Prostate gland (tissue), 2 donors: ENCODE data around the gene CEMIP. TPM values are rescaled to one million over a fixed set of nuclear protein-coding genes. Genes with fewer than 3 reads are reported as not detected.

Experiments used
- DNase-seq: peaks from one replicate; pipeline ENCODE4 v3.0.0-alpha.2; 2019; ENCODE audit warnings: low spot score
- H3K27ac ChIP-seq, 2 donors: fragments of 200-600 bp; sonication (generic); 2 replicates each; pipeline ENCODE4 v1.5.1; 2017 to 2019
- H3K27me3 ChIP-seq: fragments of 200-600 bp; sonication (generic); replicated peaks from 2 replicates; pipeline ENCODE4 v1.5.1; 2019; ENCODE audit not compliant: insufficient read depth
- H3K36me3 ChIP-seq, 2 donors: fragments of 200-600 bp; sonication (generic); 1 replicate in 1 of 2; 2 replicates in 1 of 2; pipeline versions ENCODE4 v1.5.1 to v1.8.1; 2017 to 2019
- H3K4me1 ChIP-seq: fragments of 200-600 bp; sonication (generic); replicated peaks from 2 replicates; pipeline ENCODE4 v1.5.1; 2019
- H3K4me3 ChIP-seq, 2 donors: fragments of 200-600 bp; sonication (generic); 2 replicates each; pipeline ENCODE4 v1.5.1; 2017 to 2019
- H3K9me3 ChIP-seq: fragments of 200-600 bp; sonication (generic); 2 replicates; pipeline ENCODE4 v1.5.1; 2017
- CTCF ChIP-seq, 4 experiments: fragments of 200-600 bp in 2 of 4; fragments of 450-650 bp in 2 of 4; sonication (generic) in 2 of 4; IDR thresholded peaks; 1 replicate in 3 of 4; 2 replicates in 1 of 4; pipeline ENCODE4 v1.5.1; 2016 to 2019; ENCODE audit warnings: antibody characterized with exemption in 4 of 4, mild to moderate bottlenecking in 2 of 4, moderate library complexity in 2 of 4
- POLR2A ChIP-seq: fragments of 450-650 bp; IDR thresholded peaks from one replicate; pipeline ENCODE4 v1.6.1; 2016; ENCODE audit warnings: antibody characterized with exemption, mild to moderate bottlenecking
- POLR2AphosphoS5 ChIP-seq: sonication (generic); formaldehyde crosslinking; IDR thresholded peaks from one replicate; pipeline ENCODE4 v1.6.1; 2017; ENCODE audit warnings: antibody characterized with exemption
- WGBS: methylation state at CpG from one replicate; pipeline ENCODE4 v1.1.5; 2018; 5-methylcytosine and 5-hydroxymethylcytosine counted together
- intact Hi-C: fragments of 100-400 bp; cut with DNase I; formaldehyde crosslinking; loops from one replicate; pipeline ENCODE4 v1.14.2; 2022
- total RNA-seq, 2 donors: library from RNA; depleted of rRNA; stranded (reverse); fragments of >200 nt; gene quantifications; one replicate each; pipeline ENCODE4 v1.1.0, GENCODE V29; 2016

CEMIP gene
- total RNA-seq, 2 donors from 2014 or later, result 1.6 to 13.5 TPM

- Histone ChIP-seq H3K9me3 (no peaks in the 10 kb centered on the region), H3K4me3 (no peak overlapping the region), H3K27ac (no peak overlapping the region), H3K36me3 (no peaks in the 10 kb centered on the region), H3K4me1 (no peaks in the 10 kb centered on the region), H3K27me3 (no peaks in the 10 kb centered on the region)
- WGBS, result 26% methylated on average over 3 of the region's 3 CpGs
- TF ChIP-seq POLR2A (no peak), POLR2AphosphoS5 (no peak), CTCF (IDR thresholded peaks at IDR 0.05) (no peak)
- intact Hi-C loops, result no loop called here
- DNase-seq, result no peak
Measured at GRCh38 chr15:80832686-80833085, 53.5 kb downstream of the CEMIP start.

GRCh38 chr15:80834402-80834801 lies 55.2 kb downstream of the CEMIP start:
- Histone ChIP-seq H3K27ac (no peak overlapping the region), H3K27me3 (no peaks in the 10 kb centered on the region), H3K4me3 (no peak overlapping the region), H3K4me1 (no peaks in the 10 kb centered on the region), H3K36me3 (no peaks in the 10 kb centered on the region), H3K9me3 (no peaks in the 10 kb centered on the region)
- no peak for DNase-seq
- intact Hi-C loops, result no loop called here
- TF ChIP-seq CTCF (IDR thresholded peaks at IDR 0.05) (no peak), POLR2AphosphoS5 (no peak)
- 37% methylated on average over 2 of the region's 2 CpGs for WGBS

GRCh38 chr15:80834906-80835305 lies 55.7 kb downstream of the CEMIP start:
- Histone ChIP-seq H3K4me3 (no peak overlapping the region), H3K27ac (no peak overlapping the region), H3K36me3 (no peaks in the 10 kb centered on the region), H3K27me3 (no peaks in the 10 kb centered on the region), H3K9me3 (no peaks in the 10 kb centered on the region), H3K4me1 (no peaks in the 10 kb centered on the region)
- 52% methylated on average over 1 of the region's 1 CpG for WGBS
- DNase-seq, result no peak
- TF ChIP-seq POLR2A (no peak), CTCF (IDR thresholded peaks at IDR 0.05) (no peak), POLR2AphosphoS5 (no peak)
- intact Hi-C loops, result no loop called here

GRCh38 chr15:80835336-80835735 lies 56.2 kb downstream of the CEMIP start:
- intact Hi-C loops, result no loop called here
- WGBS, result 73% methylated on average over 4 of the region's 4 CpGs
- Histone ChIP-seq H3K36me3 (no peaks in the 10 kb centered on the region), H3K4me3 (no peak overlapping the region), H3K27ac (no peak overlapping the region), H3K27me3 (no peaks in the 10 kb centered on the region), H3K9me3 (no peaks in the 10 kb centered on the region), H3K4me1 (no peaks in the 10 kb centered on the region)
- TF ChIP-seq CTCF (IDR thresholded peaks at IDR 0.05) (no peak), POLR2A (no peak), POLR2AphosphoS5 (no peak)
- DNase-seq, result no peak

- no peaks in the 10 kb centered on the region for H3K9me3 ChIP-seq
- TF ChIP-seq POLR2AphosphoS5 (no peak), POLR2A (no peak), CTCF (IDR thresholded peaks at IDR 0.05) (no peak)
- 89% methylated on average over 9 of the region's 9 CpGs for WGBS
- H3K4me1 ChIP-seq, result no peaks in the 10 kb centered on the region
- H3K36me3 ChIP-seq, result no peaks in the 10 kb centered on the region
- H3K27ac ChIP-seq, result no peak overlapping the region
- intact Hi-C loops, result no loop called here
- no peak overlapping the region for H3K4me3 ChIP-seq
- H3K27me3 ChIP-seq, result no peaks in the 10 kb centered on the region
- DNase-seq, result no peak
Measured at GRCh38 chr15:80836223-80836622, 57.1 kb downstream of the CEMIP start.
